Mesothelial cell of epicardium (in vitro differentiated cells): ENCODE data around the gene LRRC63. TPM values are rescaled to one million over a fixed set of nuclear protein-coding genes. Genes with fewer than 3 reads are reported as not detected.

Source experiments
- DNase-seq, 2 experiments: peaks; one replicate each; pipeline ENCODE4 v3.0.0; 2021; ENCODE audit warnings: low spot score in 2 of 2; ENCODE audit not compliant: unreplicated experiment in 2 of 2
- H3K27ac Mint-ChIP-seq: 2 replicates; pipeline ENCODE4 v1.8.0; 2021; ENCODE audit warnings: mixed read lengths
- H3K27me3 Mint-ChIP-seq: 2 replicates; pipeline ENCODE4 v1.8.0; 2021; ENCODE audit warnings: low read depth, mixed read lengths
- H3K36me3 Mint-ChIP-seq: 2 replicates; pipeline ENCODE4 v1.8.0; 2021; ENCODE audit warnings: mixed read lengths
- H3K4me1 Mint-ChIP-seq: 2 replicates; pipeline ENCODE4 v1.8.0; 2021; ENCODE audit warnings: mixed read lengths
- H3K4me3 Mint-ChIP-seq: 2 replicates; pipeline ENCODE4 v1.8.0; 2021; ENCODE audit warnings: mild to moderate bottlenecking, moderate library complexity, mixed read lengths
- H3K9me3 Mint-ChIP-seq: 2 replicates; pipeline ENCODE4 v1.8.0; 2021; ENCODE audit warnings: mixed read lengths
- total RNA-seq: library from RNA; stranded (reverse); gene quantifications from 3 replicates; pipeline ENCODE4 v1.2.1, GENCODE V29; 2021
- TF ChIP-seq, protein P1 (sequence below): fragments of 200-600 bp; sonication (generic); IDR thresholded peaks from one replicate; pipeline ENCODE4 v1.5.0; 2021; ENCODE audit warnings: antibody characterized with exemption; ENCODE audit not compliant: unreplicated experiment

The LRRC63 gene
- total RNA-seq, 1 donor from 2014 or later, result 0.42 TPM

- no peak for DNase-seq
- peaks cover 42% of the 10 kb centered on the region for H3K4me1 Mint-ChIP-seq
- H3K9me3 Mint-ChIP-seq, result no peaks in the 10 kb centered on the region
- H3K27me3 Mint-ChIP-seq, result no peaks in the 10 kb centered on the region
- TF ChIP-seq, protein P1, sequence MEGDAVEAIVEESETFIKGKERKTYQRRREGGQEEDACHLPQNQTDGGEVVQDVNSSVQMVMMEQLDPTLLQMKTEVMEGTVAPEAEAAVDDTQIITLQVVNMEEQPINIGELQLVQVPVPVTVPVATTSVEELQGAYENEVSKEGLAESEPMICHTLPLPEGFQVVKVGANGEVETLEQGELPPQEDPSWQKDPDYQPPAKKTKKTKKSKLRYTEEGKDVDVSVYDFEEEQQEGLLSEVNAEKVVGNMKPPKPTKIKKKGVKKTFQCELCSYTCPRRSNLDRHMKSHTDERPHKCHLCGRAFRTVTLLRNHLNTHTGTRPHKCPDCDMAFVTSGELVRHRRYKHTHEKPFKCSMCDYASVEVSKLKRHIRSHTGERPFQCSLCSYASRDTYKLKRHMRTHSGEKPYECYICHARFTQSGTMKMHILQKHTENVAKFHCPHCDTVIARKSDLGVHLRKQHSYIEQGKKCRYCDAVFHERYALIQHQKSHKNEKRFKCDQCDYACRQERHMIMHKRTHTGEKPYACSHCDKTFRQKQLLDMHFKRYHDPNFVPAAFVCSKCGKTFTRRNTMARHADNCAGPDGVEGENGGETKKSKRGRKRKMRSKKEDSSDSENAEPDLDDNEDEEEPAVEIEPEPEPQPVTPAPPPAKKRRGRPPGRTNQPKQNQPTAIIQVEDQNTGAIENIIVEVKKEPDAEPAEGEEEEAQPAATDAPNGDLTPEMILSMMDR, result no peak
- H3K27ac Mint-ChIP-seq, result no peak within 1 kb of the TSS
- no peaks in the 10 kb centered on the region for H3K36me3 Mint-ChIP-seq
- peak within 1 kb of the TSS; percentile 50 for H3K4me3 Mint-ChIP-seq
Measured at GRCh38 chr13:46181840-46182490, 29.8 kb upstream of the LRRC63 start, which contains the start of gene LCP1. Gene LCP1, minus strand, starts transcription at chr13:46182177. Its CDS starts 22,515 bp downstream, at chr13:46159662.

DNA sequence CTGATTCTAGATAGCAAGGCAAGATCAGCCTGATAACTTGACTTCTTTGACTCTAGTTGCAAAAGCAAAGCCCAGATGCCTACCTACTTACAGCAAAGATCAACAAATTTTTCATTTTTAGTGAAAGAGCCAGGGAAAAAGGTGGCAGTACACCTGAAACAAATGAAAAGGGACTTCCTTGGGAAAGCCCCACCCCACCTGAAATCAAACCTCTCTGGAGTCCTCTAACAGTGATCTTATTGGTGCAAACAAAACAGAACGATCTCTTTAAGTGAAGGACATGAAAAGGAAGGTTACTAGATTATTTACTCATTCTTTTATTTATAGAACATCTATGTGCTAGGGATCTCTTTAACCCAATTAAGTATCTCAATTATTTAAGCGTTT, 29.2 kb upstream of the LRRC63 start:
- Mint-ChIP-seq H3K27ac (no peak overlapping the region), H3K27me3 (no peaks in the 10 kb centered on the region), H3K4me3 (peak overlapping the region; percentile 50), H3K4me1 (peaks cover 42% of the 10 kb centered on the region), H3K36me3 (no peaks in the 10 kb centered on the region), H3K9me3 (no peaks in the 10 kb centered on the region)
- TF ChIP-seq, protein P1, result no peak
- DNase-seq, result no peak

DNA sequence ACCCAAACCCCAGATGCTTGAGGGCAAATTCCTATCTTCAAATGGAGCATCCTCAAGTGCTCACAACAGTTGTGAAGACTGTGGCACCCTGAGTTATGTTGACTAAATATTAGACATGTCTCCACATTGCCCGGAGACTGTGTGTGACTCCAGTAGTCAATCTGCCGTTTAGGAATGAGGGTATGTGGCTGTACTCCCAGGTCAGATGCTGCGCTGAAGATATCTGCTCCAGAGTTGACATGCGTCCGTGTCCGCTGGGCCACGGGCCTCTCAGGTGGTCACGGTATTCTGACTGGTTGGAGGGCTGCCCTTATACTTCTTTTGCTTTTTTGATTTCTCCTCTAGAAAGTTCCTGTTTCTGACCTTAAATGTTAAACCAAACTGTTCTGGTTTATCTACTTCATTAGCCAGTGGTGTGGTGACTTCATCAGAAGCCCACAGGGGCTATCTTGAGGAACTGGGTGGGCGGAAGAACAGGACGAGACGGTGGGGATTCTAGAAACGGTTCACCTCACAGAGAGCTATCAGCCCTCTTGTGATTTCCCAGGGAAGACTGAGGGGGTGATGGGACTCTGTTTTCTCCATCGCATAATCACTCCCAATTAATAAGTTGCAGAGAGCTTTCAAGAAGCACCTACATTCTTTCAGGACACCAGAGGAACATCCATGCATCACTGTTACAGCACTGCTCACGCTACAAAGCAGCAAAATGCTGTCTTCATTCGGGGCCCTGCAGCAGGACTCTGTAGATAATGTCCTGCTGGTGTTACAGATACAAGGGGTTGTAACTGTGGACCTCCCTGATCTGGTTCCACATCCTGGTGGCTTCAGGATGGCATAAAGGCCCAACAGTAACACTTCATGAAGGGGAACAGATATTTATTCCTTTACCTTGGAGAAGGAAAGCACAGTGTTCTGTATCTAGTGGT, 28.4 kb upstream of the LRRC63 start:
- Mint-ChIP-seq H3K27ac (no peak overlapping the region), H3K4me3 (no peak overlapping the region), H3K27me3 (no peaks in the 10 kb centered on the region), H3K4me1 (peaks cover 39% of the 10 kb centered on the region), H3K9me3 (no peaks in the 10 kb centered on the region), H3K36me3 (no peaks in the 10 kb centered on the region)
- TF ChIP-seq, protein P1, result no peak
- DNase-seq, result no peak

- Mint-ChIP-seq H3K4me1 (peaks cover 32% of the 10 kb centered on the region), H3K4me3 (no peak overlapping the region), H3K36me3 (no peaks in the 10 kb centered on the region), H3K27ac (no peak overlapping the region), H3K9me3 (no peaks in the 10 kb centered on the region), H3K27me3 (no peaks in the 10 kb centered on the region)
- no peak for DNase-seq
- TF ChIP-seq, protein P1, result peak; percentile 29
Measured at GRCh38 chr13:46184277-46184699, 27.4 kb upstream of the LRRC63 start.

DNA sequence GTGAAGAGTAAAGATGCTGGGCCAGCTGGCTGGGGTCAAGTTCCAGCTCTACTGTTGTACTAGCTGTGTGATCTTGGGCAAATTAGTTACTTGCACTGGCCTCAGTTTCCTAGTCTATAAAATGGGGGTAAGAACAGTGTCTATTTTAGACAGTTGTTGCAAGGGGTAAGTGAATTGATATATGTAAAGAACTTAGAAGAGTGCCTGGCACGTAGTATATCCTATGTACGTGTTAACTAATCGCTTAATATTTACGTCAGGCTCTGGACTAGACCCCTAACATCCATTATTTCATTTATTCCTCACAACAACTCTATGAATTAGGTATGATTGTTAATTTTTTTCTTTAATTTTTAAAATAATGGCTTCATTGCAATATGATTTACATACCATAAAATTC, 26.1 kb upstream of the LRRC63 start:
- Mint-ChIP-seq H3K36me3 (no peaks in the 10 kb centered on the region), H3K27ac (no peak overlapping the region), H3K4me3 (no peak overlapping the region), H3K27me3 (no peaks in the 10 kb centered on the region), H3K4me1 (peaks cover 20% of the 10 kb centered on the region), H3K9me3 (no peaks in the 10 kb centered on the region)
- DNase-seq, result no peak
- TF ChIP-seq, protein P1, result no peak
